Astrocyte (in vitro differentiated cells and primary cell): ENCODE data around the gene RALGPS2. TPM values are rescaled to one million over a fixed set of nuclear protein-coding genes. Genes with fewer than 3 reads are reported as not detected.
"Not testable (repeated sequence)": the region's sequence is repeated elsewhere in the genome, so short reads cannot be mapped to it uniquely, and the experiment has no call there.

Experiments used
- DNase-seq: peaks from one replicate; pipeline ENCODE4 v3.0.0-alpha.2; 2010; ENCODE audit warnings: low read depth
- FAIRE-seq: peaks from 2 replicates; lab custom pipeline; 2011; peaks lifted over from hg19 to GRCh38; lab: Jason Lieb, UNC
- H2AFZ ChIP-seq: 2 replicates; pipeline ENCODE4 v1.6.0; 2012; ENCODE audit warnings: low read depth, low read length, inconsistent platforms
- H3K27ac ChIP-seq: 2 replicates; pipeline ENCODE4 v1.5.1; 2011; ENCODE audit warnings: low read depth, low read length, inconsistent platforms
- H3K27me3 ChIP-seq: 2 replicates; pipeline ENCODE4 v1.6.0; 2011; ENCODE audit warnings: low read length, inconsistent platforms; ENCODE audit not compliant: insufficient read depth
- H3K36me3 ChIP-seq: 2 replicates; pipeline ENCODE4 v1.5.1; 2011; ENCODE audit warnings: low read length, inconsistent platforms; ENCODE audit not compliant: insufficient read depth
- H3K4me1 ChIP-seq: 2 replicates; pipeline ENCODE4 v1.5.1; 2011; ENCODE audit warnings: low read length, inconsistent platforms; ENCODE audit not compliant: insufficient read depth
- H3K4me2 ChIP-seq: 2 replicates; pipeline ENCODE4 v1.6.0; 2012; ENCODE audit warnings: low read length, inconsistent platforms
- H3K4me3 ChIP-seq: 2 replicates; pipeline ENCODE4 v1.5.1; 2011; ENCODE audit warnings: low read depth, mild to moderate bottlenecking, low read length, inconsistent platforms; ENCODE audit not compliant: insufficient read depth
- H3K79me2 ChIP-seq: 2 replicates; pipeline ENCODE4 v1.6.0; 2012; ENCODE audit warnings: mild to moderate bottlenecking, low read length, inconsistent platforms; ENCODE audit not compliant: insufficient read depth
- H3K9ac ChIP-seq: 2 replicates; pipeline ENCODE4 v1.6.0; 2012; ENCODE audit warnings: mild to moderate bottlenecking, low read length, inconsistent platforms
- H3K9me3 ChIP-seq: 2 replicates; pipeline ENCODE4 v1.5.1; 2012; ENCODE audit warnings: low read depth, mild to moderate bottlenecking, low read length, inconsistent platforms; ENCODE audit not compliant: insufficient read depth
- H4K20me1 ChIP-seq: 2 replicates; pipeline ENCODE4 v1.6.0; 2012; ENCODE audit warnings: low read length, inconsistent platforms; ENCODE audit not compliant: insufficient read depth
- H3K27ac Mint-ChIP-seq: one replicate; pipeline ENCODE4 v1.8.0; 2021; ENCODE audit warnings: mild to moderate bottlenecking, mixed read lengths; ENCODE audit not compliant: unreplicated experiment
- H3K27me3 Mint-ChIP-seq: one replicate; pipeline ENCODE4 v1.8.0; 2021; ENCODE audit warnings: low read depth, mixed read lengths; ENCODE audit not compliant: unreplicated experiment
- H3K36me3 Mint-ChIP-seq: one replicate; pipeline ENCODE4 v1.8.0; 2021; ENCODE audit warnings: low read depth, mixed read lengths; ENCODE audit not compliant: unreplicated experiment
- H3K4me1 Mint-ChIP-seq: one replicate; pipeline ENCODE4 v1.8.0; 2021; ENCODE audit warnings: low read depth, mixed read lengths; ENCODE audit not compliant: unreplicated experiment
- H3K4me3 Mint-ChIP-seq: one replicate; pipeline ENCODE4 v1.8.0; 2021; ENCODE audit warnings: mild to moderate bottlenecking, moderate library complexity, mixed read lengths; ENCODE audit not compliant: unreplicated experiment
- H3K9me3 Mint-ChIP-seq: one replicate; pipeline ENCODE4 v1.8.0; 2021; ENCODE audit warnings: mild to moderate bottlenecking, mixed read lengths; ENCODE audit not compliant: unreplicated experiment
- EZH2 ChIP-seq: IDR thresholded peaks from 2 replicates; pipeline ENCODE4 v1.6.1; 2012; ENCODE audit warnings: mild to moderate bottlenecking, low read length, inconsistent platforms; ENCODE audit not compliant: insufficient read depth
- total RNA-seq: library from RNA; stranded (reverse); gene quantifications from 2 replicates; pipeline ENCODE4 v1.2.1, GENCODE V29; 2021
- TF ChIP-seq, protein P1 (sequence below): IDR thresholded peaks from 2 replicates; pipeline ENCODE4 v1.5.1; 2011; ENCODE audit warnings: low read depth, mild to moderate bottlenecking, inconsistent platforms, low read length, moderate library complexity; ENCODE audit not compliant: insufficient read depth

Gene RALGPS2
- total RNA-seq, 1 donor from 2014 or later, result 33.6 TPM

DNA sequence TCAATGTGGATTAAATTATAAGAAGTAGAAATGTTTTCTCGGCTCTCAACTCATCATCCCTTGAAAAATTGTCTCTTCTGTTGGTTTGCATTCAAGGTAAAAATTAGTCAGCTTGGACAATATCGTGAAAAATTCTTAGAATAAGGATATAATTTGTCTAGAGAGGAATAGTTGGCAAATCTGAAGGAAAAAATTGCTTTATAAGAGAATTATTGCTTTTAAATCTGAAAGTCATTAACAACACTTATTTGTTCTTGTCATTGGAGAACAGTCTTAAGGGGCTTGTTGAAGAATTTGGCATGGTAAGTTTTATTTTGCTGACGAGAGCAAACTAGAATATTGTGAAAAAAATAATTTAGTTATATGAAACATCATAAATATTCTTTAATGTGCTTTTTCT lies 119.4 kb downstream of the RALGPS2 start:
- Mint-ChIP-seq H3K9me3 (peaks cover 4% of the 10 kb centered on the region), H3K4me3 (no peak overlapping the region), H3K36me3 (peaks cover 8% of the 10 kb centered on the region), H3K27ac (no peak overlapping the region), H3K4me1 (no peaks in the 10 kb centered on the region), H3K27me3 (no peaks in the 10 kb centered on the region)
- no peak overlapping the region for H3K4me3 ChIP-seq
- no peak overlapping the region for H3K4me2 ChIP-seq
- no peaks in the 10 kb centered on the region for H3K9me3 ChIP-seq
- H3K36me3 ChIP-seq, result no peaks in the 10 kb centered on the region
- H3K27ac ChIP-seq, result no peak overlapping the region
- no peaks in the 10 kb centered on the region for H3K27me3 ChIP-seq
- TF ChIP-seq EZH2, result no peak
- TF ChIP-seq, protein P1, sequence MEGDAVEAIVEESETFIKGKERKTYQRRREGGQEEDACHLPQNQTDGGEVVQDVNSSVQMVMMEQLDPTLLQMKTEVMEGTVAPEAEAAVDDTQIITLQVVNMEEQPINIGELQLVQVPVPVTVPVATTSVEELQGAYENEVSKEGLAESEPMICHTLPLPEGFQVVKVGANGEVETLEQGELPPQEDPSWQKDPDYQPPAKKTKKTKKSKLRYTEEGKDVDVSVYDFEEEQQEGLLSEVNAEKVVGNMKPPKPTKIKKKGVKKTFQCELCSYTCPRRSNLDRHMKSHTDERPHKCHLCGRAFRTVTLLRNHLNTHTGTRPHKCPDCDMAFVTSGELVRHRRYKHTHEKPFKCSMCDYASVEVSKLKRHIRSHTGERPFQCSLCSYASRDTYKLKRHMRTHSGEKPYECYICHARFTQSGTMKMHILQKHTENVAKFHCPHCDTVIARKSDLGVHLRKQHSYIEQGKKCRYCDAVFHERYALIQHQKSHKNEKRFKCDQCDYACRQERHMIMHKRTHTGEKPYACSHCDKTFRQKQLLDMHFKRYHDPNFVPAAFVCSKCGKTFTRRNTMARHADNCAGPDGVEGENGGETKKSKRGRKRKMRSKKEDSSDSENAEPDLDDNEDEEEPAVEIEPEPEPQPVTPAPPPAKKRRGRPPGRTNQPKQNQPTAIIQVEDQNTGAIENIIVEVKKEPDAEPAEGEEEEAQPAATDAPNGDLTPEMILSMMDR, result no peak
- H3K79me2 ChIP-seq, result no peaks in the 10 kb centered on the region
- no peaks in the 10 kb centered on the region for H3K4me1 ChIP-seq
- FAIRE-seq (no peak), DNase-seq (no peak)
- H3K9ac ChIP-seq, result no peak overlapping the region
- H4K20me1 ChIP-seq, result no peaks in the 10 kb centered on the region
- H2AFZ ChIP-seq, result no peak overlapping the region

DNA sequence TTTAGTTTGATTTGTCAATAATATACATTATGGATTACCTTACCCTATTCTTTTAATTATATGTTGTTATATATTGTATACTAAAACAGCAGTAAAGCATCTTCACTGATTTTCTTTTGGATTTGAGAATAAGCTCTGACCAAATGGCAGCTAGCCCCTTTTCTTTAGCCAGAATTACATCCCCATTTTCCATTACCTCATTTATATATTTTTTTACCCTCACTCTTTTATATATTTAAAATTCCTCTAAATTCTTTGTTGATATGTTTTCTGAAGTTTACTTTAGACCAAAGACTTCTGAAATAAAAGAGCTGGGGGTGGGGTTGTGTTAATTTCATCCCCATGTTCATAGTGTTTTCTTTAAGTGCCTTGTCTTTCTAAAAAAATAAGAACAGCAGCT lies 121.3 kb downstream of the RALGPS2 start:
- H2AFZ ChIP-seq, result no peak overlapping the region
- no peak overlapping the region for H3K27ac ChIP-seq
- no peaks in the 10 kb centered on the region for H3K4me1 ChIP-seq
- H3K4me2 ChIP-seq, result no peak overlapping the region
- H3K9me3 Mint-ChIP-seq, result no peaks in the 10 kb centered on the region
- FAIRE-seq, result no peak
- H3K36me3 ChIP-seq, result no peaks in the 10 kb centered on the region
- no peak overlapping the region for H3K27ac Mint-ChIP-seq
- TF ChIP-seq, protein P1, result no peak
- H3K36me3 Mint-ChIP-seq, result no peaks in the 10 kb centered on the region
- no peaks in the 10 kb centered on the region for H3K27me3 Mint-ChIP-seq
- no peak overlapping the region for H3K4me3 Mint-ChIP-seq
- DNase-seq, result no peak
- no peak overlapping the region for H3K9ac ChIP-seq
- no peaks in the 10 kb centered on the region for H3K79me2 ChIP-seq
- H3K4me3 ChIP-seq, result no peak overlapping the region
- H3K4me1 Mint-ChIP-seq, result no peaks in the 10 kb centered on the region
- no peaks in the 10 kb centered on the region for H3K27me3 ChIP-seq
- H3K9me3 ChIP-seq, result no peaks in the 10 kb centered on the region
- H4K20me1 ChIP-seq, result no peaks in the 10 kb centered on the region

DNA sequence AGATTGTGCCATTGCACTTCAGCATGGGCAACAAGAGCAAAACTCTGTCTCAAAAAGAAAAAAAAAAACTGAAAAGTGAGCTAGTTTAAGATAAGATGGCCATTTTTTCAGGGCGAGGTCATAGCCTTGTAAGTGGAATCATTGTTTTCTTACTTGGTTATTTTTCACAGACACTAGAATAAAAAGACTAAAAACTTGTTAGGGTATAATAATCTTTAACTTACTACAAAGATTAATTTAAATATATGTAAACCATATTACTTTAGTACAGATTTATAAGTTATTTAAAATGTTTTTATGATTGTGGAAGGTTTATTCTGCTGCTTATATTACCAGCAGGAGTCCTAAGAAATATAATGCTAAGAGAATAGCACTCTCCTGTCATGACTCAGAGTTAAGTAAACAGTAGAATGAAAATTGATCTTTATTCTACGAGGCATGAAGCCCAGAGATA lies 122.4 kb downstream of the RALGPS2 start:
- peak overlapping the region; percentile 40 for H3K27ac ChIP-seq
- H3K79me2 ChIP-seq, result no peaks in the 10 kb centered on the region
- H4K20me1 ChIP-seq, result no peaks in the 10 kb centered on the region
- no peak overlapping the region for H2AFZ ChIP-seq
- Mint-ChIP-seq H3K9me3 (no peaks in the 10 kb centered on the region), H3K4me3 (no peak overlapping the region), H3K27ac (peak overlapping the region; percentile 80), H3K27me3 (no peaks in the 10 kb centered on the region), H3K36me3 (no peaks in the 10 kb centered on the region), H3K4me1 (no peaks in the 10 kb centered on the region)
- no peaks in the 10 kb centered on the region for H3K9me3 ChIP-seq
- no peaks in the 10 kb centered on the region for H3K36me3 ChIP-seq
- TF ChIP-seq, protein P1, result no peak
- TF ChIP-seq EZH2, result no peak
- FAIRE-seq, result no peak
- H3K4me1 ChIP-seq, result no peaks in the 10 kb centered on the region
- H3K9ac ChIP-seq, result no peak overlapping the region
- DNase-seq, result peak; percentile 81
- H3K27me3 ChIP-seq, result no peaks in the 10 kb centered on the region
- H3K4me2 ChIP-seq, result peak overlapping the region; percentile 21
- no peak overlapping the region for H3K4me3 ChIP-seq

DNA sequence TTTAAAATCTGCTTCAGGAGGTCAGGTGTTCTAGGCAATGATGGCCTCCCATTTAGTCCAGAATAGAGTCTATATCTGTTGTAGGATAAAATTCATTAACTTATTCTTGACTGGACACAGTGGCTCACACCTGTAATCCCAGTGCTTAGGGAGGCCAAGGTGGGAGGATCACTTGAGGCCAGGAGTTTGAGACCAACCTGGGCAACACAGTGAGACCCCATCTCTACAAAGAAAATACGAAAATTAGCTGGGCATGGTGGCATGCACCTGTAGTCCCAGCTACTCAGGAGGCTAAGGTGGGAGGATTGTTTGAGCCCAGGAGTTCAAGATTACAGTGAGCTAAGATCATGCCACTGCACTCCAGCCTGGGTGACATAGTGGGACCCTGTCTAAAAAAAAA lies 122.9 kb downstream of the RALGPS2 start:
- not testable (repeated sequence) for H3K9me3 ChIP-seq, H3K27ac ChIP-seq, H3K4me3 ChIP-seq, FAIRE-seq, H3K4me3 Mint-ChIP-seq, H3K36me3 ChIP-seq, DNase-seq, H4K20me1 ChIP-seq, H3K4me1 ChIP-seq, H3K27me3 Mint-ChIP-seq, H3K9me3 Mint-ChIP-seq, H3K4me1 Mint-ChIP-seq, H3K9ac ChIP-seq, H2AFZ ChIP-seq, H3K36me3 Mint-ChIP-seq, H3K27me3 ChIP-seq, H3K27ac Mint-ChIP-seq, H3K79me2 ChIP-seq
- H3K4me2 ChIP-seq, result peak overlapping the region; percentile 21
